ENCODE results near the gene CST9.
"Not testable (repeated sequence)": the region's sequence is repeated elsewhere in the genome, so short reads cannot be mapped to it uniquely, and the experiment has no call there.

Gene CST9

GRCh38 chr20:23623666-23624323 is 18.1 kb upstream of the CST9 start:
- DNase-seq = no peak

DNA sequence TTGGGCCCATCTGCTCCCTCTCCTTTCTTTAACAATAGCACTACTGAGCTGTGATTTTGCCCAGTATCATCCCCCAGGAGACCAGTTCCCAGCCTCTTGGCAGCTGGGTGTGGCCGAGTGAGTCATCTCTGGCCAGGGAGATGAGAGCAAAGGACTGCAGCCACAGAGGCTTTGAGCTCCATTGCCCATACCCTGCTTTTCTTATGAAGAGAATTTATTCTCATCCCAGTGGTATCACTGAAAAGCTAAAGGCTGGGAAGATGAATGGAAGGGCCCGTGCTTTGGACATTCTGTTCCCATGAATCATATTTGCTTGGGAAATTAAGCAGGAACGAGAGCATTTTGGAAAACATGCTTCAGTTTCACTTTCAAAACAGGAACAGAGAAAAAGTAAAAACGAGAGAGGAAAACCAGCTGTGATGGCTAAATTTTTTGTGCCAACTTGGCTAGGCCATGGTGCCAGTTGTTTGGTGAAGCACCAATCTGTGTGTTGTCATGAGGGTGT is 17.2 kb upstream of the CST9 start:
- no peak for DNase-seq

DNA sequence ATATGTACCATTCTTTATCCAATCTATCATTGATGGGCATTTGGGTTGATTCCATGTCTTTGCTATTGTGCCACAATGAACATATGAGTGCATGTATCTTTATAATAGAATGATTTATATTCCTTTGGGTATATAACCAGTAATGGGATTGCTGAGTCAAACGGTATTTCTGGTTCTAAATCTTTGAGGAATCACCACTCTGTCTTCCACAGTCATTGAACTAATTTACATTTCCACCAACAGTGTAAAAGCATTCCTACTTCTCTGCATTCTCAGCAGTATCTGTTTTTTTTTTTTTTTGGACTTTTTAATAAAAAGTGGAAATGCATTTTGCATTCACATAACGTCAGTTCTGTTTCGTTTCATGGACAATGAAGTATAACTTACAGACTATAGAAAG is 16.7 kb upstream of the CST9 start:
- not testable (repeated sequence) for DNase-seq

DNA sequence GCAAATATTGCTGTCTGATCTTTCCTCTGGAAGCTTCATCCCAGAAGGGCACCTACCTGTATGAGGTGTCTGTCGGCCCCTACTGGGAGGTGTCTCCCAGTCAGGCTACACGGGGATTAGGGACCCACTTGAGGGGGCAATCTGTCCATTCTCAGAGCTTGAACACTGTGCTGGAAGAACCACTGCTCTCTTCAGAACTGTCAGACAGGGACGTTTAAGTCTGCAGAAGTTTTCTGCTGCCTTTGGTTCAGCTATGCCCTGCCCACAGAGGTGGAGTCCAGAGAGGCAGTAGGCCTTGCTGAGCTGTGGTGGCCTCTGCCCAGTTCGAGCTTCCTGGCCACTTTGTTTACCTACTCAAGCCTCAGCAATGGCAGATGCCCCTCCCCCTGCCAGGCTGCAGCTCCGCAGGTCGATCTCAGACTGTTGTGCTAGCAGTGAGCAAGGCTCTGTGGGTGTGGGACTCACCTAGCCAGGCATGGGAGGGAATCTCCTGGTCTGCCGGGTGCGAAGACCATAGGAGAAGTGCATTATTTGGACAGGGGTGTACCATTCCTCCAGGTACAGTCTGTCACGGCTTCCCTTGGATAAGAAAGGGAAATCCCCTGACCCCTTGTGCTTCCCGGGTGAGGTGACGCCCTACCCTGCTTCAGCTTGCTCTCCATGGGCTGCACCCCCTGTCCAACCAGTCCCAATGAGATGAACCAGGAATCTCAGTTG is 15.1 kb upstream of the CST9 start:
- not testable (repeated sequence) for DNase-seq

DNA sequence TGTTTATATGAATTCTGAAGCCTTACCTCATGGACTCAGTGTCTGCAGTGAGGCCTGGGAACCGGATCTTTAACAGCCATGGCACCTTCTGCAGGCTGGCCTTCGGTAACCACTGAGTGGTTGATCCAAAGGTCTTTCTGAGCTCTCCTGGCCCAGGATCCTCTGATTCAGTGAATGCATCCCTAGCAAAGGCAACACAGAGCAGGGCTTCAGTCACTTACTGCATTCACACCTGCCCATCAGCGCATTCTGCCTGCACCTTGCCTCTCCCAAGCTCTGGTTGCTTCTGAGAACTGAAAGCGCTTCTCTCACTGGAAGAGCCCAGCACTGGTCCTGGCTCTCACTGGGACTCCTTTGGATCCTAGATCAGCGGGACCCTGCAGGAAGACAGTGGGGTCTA is 8.4 kb upstream of the CST9 start:
- DNase-seq = no peak

DNA sequence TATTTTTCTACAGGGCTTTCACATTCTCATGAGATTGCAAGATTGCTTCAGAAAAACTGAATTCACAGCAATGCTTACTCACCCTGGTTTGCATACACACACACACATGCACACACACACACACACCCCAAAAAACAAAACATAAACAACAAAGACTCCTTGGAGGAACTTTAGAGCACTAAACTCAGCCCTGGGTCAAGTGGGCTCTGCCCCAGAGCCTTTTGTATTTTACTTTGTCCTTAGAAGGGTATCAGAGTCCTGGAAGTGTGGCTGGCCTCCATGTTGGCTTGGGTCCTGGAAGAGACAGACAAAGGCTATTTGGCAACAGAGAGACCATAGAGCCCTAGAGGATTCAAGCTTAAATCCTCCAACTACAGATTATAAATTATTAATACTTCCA is 8.0 kb upstream of the CST9 start:
- DNase-seq = no peak

DNA sequence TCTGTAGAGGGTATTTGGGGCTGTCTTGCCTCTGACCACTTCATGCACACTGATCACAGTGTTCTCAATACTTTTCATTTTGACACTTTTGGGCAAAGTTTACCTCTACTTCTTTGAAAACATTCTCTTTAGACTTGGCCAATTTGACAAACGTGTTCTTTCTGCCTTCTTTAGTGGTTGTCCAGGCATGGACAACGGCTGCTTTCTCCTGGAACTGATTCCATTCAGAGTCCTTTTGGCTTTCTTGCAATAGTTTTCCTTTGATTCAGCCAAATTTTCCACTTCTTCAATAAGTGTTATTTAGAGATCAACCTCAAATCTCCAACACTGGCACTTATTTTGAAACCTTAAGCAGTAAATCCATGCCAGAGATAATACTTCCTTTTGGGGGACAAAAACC is 6.7 kb upstream of the CST9 start:
- no peak for DNase-seq

- no peak for DNase-seq
Observed at GRCh38 chr20:23609486-23610109, 3.9 kb upstream of the CST9 start.

- DNase-seq = no peak
Observed at GRCh38 chr20:23608251-23608846, 2.6 kb upstream of the CST9 start.

DNA sequence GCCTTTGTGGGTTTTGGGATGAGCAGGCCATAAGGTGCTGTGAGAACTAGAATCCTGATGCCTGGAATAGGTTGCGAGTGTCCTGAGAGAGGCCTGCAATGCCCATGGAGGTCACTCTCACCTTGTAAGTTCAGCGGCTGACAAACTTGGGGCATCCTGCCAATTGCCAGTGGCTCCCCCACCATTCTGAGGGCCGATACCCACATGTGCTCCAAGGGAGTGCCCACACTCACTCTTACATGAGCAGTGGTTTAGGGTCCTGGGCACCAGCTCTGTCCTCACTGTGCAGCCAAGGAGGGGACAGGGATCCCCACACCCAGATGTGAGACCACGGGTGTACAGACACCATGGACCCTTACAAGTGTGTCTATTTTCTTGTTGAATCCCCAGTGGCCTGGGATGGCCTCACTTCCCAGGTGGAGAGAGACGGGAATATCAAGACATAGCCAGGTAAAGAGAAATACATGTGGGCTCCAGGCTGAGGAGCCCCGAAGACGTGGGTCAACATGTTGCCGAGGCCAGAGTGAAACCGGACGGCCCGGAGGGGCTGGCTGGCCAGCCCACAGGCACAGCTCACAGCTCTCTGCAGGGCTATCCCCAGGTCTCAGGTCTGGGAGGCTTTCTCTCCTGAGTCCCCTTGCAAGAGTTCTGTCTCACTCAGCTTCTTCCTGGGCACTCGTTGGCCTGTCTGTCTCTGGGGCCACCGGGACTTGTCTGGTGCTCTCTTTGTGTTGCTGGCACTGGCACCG is 2.0 kb upstream of the CST9 start:
- DNase-seq = no peak

DNA sequence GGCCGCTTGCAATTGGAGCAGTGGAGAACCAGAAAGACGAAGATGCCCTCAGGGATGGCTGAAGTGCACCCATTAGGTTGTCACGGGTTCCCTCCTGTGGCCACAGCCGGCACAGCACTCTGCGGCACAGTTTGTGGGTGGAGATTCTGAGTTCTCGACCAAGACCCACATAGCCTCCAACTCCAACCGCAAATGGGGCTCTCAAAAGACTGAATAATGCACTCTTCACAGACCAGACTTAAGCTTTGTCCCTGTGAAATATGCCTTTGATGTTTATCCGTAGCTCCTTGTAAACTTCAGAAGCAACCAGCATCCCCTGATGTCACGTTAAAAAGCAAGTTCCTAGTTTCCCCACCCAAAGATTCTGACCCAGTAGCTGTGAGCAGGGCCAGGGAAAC is 934 bp upstream of the CST9 start:
- peak; percentile 68 for DNase-seq

- no peak for DNase-seq
Observed at GRCh38 chr20:23604306-23604705, 1.4 kb downstream of the CST9 start.

GRCh38 chr20:23603321-23603720 is 2.4 kb downstream of the CST9 start:
- no peak for DNase-seq

- DNase-seq = no peak
Observed at GRCh38 chr20:23602699-23603098, 3.0 kb downstream of the CST9 start.

GRCh38 chr20:23602241-23602640 is 3.5 kb downstream of the CST9 start:
- no peak for DNase-seq

- DNase-seq = no peak
Observed at GRCh38 chr20:23601715-23602114, 4.0 kb downstream of the CST9 start.

DNA sequence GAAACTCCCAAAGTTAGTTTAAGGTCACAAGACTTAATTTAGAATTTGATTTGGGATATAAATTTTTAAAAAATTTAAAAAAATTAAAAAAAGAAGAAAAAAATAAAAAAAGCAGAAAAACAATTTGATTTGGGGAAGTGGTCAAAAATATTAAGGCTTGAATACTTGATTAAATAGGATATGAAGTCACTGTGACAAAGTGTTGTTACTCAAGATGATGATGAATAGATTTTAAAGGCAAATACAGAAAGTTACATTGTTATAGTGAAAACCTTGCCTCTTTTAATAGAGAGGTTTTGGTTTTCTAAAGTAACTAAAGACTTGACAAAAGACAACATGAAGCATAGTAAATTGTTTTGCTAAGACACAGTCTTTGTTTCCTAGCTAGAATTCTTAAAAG is 7.2 kb downstream of the CST9 start:
- DNase-seq = no peak

GRCh38 chr20:23596579-23597250 is 9.0 kb downstream of the CST9 start:
- DNase-seq = no peak

- DNase-seq = no peak
Observed at GRCh38 chr20:23595941-23596340, 9.8 kb downstream of the CST9 start.

DNA sequence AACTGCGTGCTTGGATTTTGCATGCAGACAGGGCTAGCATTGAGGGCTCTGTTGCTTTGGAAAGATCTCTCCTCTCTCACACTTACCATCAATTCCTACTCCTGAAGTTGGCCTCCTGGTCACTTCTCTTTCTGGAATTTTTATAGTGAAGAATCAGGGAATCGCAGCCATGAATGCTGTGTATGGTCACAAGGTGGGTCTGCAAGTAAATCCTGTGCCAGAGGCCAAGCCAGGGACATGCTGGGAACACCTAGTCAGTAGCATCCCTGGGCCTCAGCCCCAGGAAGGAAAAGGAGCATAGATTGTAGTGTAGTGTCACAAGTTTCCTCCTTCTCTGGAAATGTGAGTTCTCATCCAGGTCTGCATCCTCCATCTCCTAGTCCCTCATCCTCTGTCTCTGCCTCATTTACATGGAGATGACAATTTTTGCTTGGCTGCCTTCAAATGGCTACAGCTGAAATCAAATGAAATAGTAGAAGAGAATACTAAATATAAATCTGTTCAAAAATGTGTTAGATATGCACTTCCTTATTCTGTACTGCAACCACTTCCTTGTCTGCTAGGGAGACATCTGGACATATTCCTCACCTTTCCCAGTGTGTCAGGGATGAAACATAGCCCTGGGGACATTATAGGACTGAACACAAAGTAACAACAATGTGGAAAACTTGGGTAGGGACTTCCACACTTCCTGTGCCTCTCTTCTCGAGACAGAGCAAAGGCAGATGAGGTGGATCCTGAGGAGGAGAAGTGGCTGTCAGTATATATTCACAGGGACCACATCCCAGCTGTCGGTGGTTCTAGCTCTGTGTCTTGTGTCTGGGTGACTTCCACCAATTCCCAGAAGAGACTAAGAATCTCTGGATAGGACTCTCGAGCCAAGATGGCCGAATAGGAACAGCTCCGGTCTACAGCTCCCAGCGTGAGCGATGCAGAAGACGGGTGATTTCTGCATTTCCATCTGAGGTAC is 17.0 kb downstream of the CST9 start:
- DNase-seq = no peak

DNA sequence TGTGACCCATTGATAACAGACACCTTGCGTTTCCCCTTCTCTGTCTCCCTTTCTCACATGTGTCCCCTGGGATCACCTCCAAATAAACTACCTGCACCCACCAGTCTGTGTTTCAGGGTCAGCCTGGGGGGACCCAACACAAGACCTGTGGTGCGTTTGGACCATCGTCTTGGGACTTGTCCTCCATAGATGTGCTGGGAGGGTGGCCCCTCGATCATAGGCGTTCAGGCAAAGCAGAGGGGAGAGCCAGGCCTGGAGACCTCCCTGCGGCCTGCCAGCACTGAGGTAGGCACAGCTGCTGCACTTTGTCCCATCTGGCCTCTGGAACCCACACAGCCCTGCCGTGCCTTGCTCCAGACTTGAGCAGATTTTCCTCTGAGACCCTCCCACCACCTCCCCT is 18.1 kb downstream of the CST9 start:
- DNase-seq = no peak
